ENCODE measurements around the gene SPATA32.

The SPATA32 gene

GRCh38 chr17:45293413-45294211 lies 31.7 kb upstream of the SPATA32 start:
- no peak for DNase-seq (ENCODE audit: low spot score)

GRCh38 chr17:45292696-45293412 lies 31.0 kb upstream of the SPATA32 start:
- no peak for DNase-seq (ENCODE audit: low spot score)

GRCh38 chr17:45291171-45291805 lies 29.4 kb upstream of the SPATA32 start:
- no peak for DNase-seq (ENCODE audit: low spot score)

- no peak for DNase-seq (ENCODE audit: low spot score)
These were observed 28.4 kb upstream of the SPATA32 start for GRCh38 chr17:45290269-45290765.

GRCh38 chr17:45289301-45290268 lies 27.7 kb upstream of the SPATA32 start:
- DNase-seq (ENCODE audit: low spot score), result no peak

GRCh38 chr17:45288825-45289224 lies 26.9 kb upstream of the SPATA32 start:
- peak; percentile 79 for DNase-seq (ENCODE audit: low spot score)

GRCh38 chr17:45287526-45288500 lies 25.9 kb upstream of the SPATA32 start:
- DNase-seq (ENCODE audit: low spot score), result peak; percentile 87

- DNase-seq (ENCODE audit: low spot score), result no peak
These were observed 24.4 kb upstream of the SPATA32 start for GRCh38 chr17:45286286-45286685.

- no peak for DNase-seq (ENCODE audit: low spot score)
These were observed 22.6 kb upstream of the SPATA32 start for GRCh38 chr17:45284176-45285140.

- no peak for DNase-seq (ENCODE audit: low spot score)
These were observed 21.8 kb upstream of the SPATA32 start for GRCh38 chr17:45283711-45284110.

GRCh38 chr17:45282683-45283644 lies 21.1 kb upstream of the SPATA32 start:
- DNase-seq (ENCODE audit: low spot score), result peak; percentile 73

- DNase-seq (ENCODE audit: low spot score), result peak; percentile 78
These were observed 18.0 kb upstream of the SPATA32 start for GRCh38 chr17:45279898-45280297.

- no peak for DNase-seq (ENCODE audit: low spot score)
These were observed 16.1 kb upstream of the SPATA32 start for GRCh38 chr17:45277992-45278391.

- peak; percentile 87 for DNase-seq (ENCODE audit: low spot score)
These were observed 15.4 kb upstream of the SPATA32 start for GRCh38 chr17:45277216-45277849.

GRCh38 chr17:45276031-45276430 lies 14.1 kb upstream of the SPATA32 start:
- DNase-seq (ENCODE audit: low spot score), result peak; percentile 73

GRCh38 chr17:45274033-45274432 lies 12.1 kb upstream of the SPATA32 start:
- DNase-seq (ENCODE audit: low spot score), result no peak

GRCh38 chr17:45273551-45273957 lies 11.7 kb upstream of the SPATA32 start:
- peak; percentile 33 for DNase-seq (ENCODE audit: low spot score)
